Calu3 (cell line): ENCODE results near the gene CGA. TPM values are rescaled to one million over a fixed set of nuclear protein-coding genes. Genes with fewer than 3 reads are reported as not detected.

Source experiments
- BruUV-seq: library from RNA; stranded (reverse); fragments of 400-500 nt; replicated peaks from 2 replicates; lab custom pipeline; 2021; lab: Mats Ljungman, UMichigan
- CTCF ChIA-PET: fragments of 300-600 bp; sonication (Branson Sonifier 250); formaldehyde crosslinking; loops from one replicate; lab custom pipeline; 2022; ENCODE audit warnings: antibody characterized with exemption; lab: Charles Lee
- DNase-seq: peaks from one replicate; pipeline ENCODE4 v3.0.0; 2022
- H3K27ac Mint-ChIP-seq: one replicate; pipeline ENCODE4 v1.8.0; 2022; ENCODE audit warnings: mixed read lengths; ENCODE audit not compliant: unreplicated experiment
- H3K27me3 Mint-ChIP-seq: one replicate; pipeline ENCODE4 v1.8.0; 2022; ENCODE audit warnings: mixed read lengths; ENCODE audit not compliant: unreplicated experiment
- H3K36me3 Mint-ChIP-seq: one replicate; pipeline ENCODE4 v1.8.0; 2022; ENCODE audit warnings: mild to moderate bottlenecking, moderate library complexity, mixed read lengths; ENCODE audit not compliant: insufficient read depth, unreplicated experiment
- H3K4me1 Mint-ChIP-seq: one replicate; pipeline ENCODE4 v1.8.0; 2022; ENCODE audit warnings: mild to moderate bottlenecking, low read depth, mixed read lengths; ENCODE audit not compliant: unreplicated experiment
- H3K4me3 Mint-ChIP-seq: one replicate; pipeline ENCODE4 v1.8.0; 2022; ENCODE audit warnings: mild to moderate bottlenecking, low read depth, moderate library complexity, mixed read lengths; ENCODE audit not compliant: unreplicated experiment
- H3K9me3 Mint-ChIP-seq: one replicate; pipeline ENCODE4 v1.8.0; 2022; ENCODE audit warnings: low read depth, mixed read lengths; ENCODE audit not compliant: unreplicated experiment
- intact Hi-C: fragments of 100-400 bp; cut with micrococcal nuclease; formaldehyde crosslinking; loops from one replicate; pipeline ENCODE4 v1.10.0; 2022; ENCODE audit not compliant: unreplicated experiment
- total RNA-seq: library from RNA; stranded (reverse); gene quantifications from 2 replicates; pipeline ENCODE4 v1.2.3, GENCODE V29; 2022
- TF ChIP-seq, protein P1 (sequence below): fragments of 200-600 bp; IDR thresholded peaks from one replicate; pipeline ENCODE4 v1.8.0; 2022; ENCODE audit warnings: antibody characterized with exemption; ENCODE audit not compliant: unreplicated experiment

The CGA gene
- total RNA-seq, 1 experiment from 2014 or later = not detected

DNA sequence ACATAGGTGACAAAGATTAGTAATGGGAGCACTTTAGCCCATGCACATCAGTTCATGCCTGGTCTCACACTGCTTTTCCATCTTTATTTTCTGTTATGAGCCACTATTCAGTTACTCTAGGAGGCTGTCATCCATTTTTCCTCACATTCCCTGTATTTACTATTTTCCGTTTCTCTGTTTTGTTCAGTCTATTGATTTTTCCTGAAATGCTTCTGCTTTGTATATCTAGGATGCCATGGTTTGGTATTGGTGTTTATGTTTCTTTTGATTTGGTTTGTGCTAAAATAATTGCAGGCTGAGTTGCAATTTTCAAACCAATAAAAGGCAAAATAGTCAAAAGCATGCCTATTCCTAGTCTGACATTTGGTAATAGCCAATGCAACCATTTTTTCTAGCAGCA, 31.6 kb upstream of the CGA start:
- H3K36me3 Mint-ChIP-seq = no peaks in the 10 kb centered on the region
- peaks cover 7% of the 10 kb centered on the region for H3K27me3 Mint-ChIP-seq
- CTCF ChIA-PET = no interaction called here
- no peak for DNase-seq
- TF ChIP-seq, protein P1, sequence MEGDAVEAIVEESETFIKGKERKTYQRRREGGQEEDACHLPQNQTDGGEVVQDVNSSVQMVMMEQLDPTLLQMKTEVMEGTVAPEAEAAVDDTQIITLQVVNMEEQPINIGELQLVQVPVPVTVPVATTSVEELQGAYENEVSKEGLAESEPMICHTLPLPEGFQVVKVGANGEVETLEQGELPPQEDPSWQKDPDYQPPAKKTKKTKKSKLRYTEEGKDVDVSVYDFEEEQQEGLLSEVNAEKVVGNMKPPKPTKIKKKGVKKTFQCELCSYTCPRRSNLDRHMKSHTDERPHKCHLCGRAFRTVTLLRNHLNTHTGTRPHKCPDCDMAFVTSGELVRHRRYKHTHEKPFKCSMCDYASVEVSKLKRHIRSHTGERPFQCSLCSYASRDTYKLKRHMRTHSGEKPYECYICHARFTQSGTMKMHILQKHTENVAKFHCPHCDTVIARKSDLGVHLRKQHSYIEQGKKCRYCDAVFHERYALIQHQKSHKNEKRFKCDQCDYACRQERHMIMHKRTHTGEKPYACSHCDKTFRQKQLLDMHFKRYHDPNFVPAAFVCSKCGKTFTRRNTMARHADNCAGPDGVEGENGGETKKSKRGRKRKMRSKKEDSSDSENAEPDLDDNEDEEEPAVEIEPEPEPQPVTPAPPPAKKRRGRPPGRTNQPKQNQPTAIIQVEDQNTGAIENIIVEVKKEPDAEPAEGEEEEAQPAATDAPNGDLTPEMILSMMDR = no peak
- H3K4me3 Mint-ChIP-seq = no peak overlapping the region
- no peaks in the 10 kb centered on the region for H3K4me1 Mint-ChIP-seq
- peaks cover 2% of the 10 kb centered on the region for H3K9me3 Mint-ChIP-seq
- intact Hi-C loops = no loop called here
- no TSS peak for BruUV-seq
- H3K27ac Mint-ChIP-seq = no peak overlapping the region

DNA sequence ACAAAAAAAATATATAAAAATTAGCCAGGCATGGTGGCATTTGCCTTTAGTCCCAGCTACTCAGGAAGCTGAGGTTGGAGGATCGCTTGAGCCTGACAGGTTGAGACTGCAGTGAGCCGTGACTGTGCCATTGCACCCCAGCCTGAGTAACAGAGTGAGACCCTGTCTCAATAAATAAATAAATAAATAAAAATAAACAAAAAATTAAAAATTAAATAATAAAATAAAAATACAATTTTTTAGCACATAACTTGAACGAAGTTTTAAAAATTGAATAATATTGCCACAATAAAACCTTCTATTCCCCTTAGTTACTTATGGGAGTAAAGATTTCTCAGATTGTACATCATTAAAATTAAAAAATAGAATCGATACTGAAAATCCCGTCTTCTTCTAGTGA, 29.2 kb upstream of the CGA start:
- Mint-ChIP-seq H3K4me3 (no peak overlapping the region), H3K4me1 (no peaks in the 10 kb centered on the region), H3K27ac (no peak overlapping the region), H3K27me3 (peaks cover 7% of the 10 kb centered on the region), H3K9me3 (peaks cover 2% of the 10 kb centered on the region), H3K36me3 (no peaks in the 10 kb centered on the region)
- no TSS peak for BruUV-seq
- intact Hi-C loops = no loop called here
- CTCF ChIA-PET = no interaction called here
- DNase-seq = no peak
- TF ChIP-seq, protein P1 = no peak

DNA sequence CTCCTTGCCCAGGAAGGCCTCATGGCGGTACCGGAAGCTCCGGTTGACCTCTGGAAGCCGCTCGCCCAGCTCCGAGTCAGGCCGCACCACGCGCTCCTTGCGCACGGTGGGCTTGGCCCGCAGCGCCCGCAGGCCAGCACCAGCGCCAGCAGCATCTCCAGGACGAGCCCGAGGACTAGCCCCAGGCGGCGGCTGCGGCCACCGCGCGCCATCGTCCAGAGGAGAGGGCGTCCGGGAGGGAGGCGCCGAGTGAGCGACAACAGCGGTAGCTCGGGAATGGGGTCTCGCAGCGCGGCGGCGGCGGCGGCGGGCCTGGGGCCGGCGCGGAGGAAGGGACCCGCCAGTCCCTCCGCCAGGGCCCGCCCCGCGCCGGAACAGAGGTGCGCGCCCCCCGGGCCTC, 27.6 kb upstream of the CGA start:
- intact Hi-C loops = no loop called here
- Mint-ChIP-seq H3K27me3 (peaks cover 7% of the 10 kb centered on the region), H3K4me3 (no peak overlapping the region), H3K27ac (no peak overlapping the region), H3K9me3 (peaks cover 2% of the 10 kb centered on the region), H3K4me1 (no peaks in the 10 kb centered on the region), H3K36me3 (no peaks in the 10 kb centered on the region)
- DNase-seq = no peak
- no TSS peak for BruUV-seq
- CTCF ChIA-PET = interaction anchor here (0.5 kb wide), 1 partner anchor 532 kb away, joined by 4 read pairs; no protein-coding TSS in a partner anchor
- TF ChIP-seq, protein P1 = no peak

DNA sequence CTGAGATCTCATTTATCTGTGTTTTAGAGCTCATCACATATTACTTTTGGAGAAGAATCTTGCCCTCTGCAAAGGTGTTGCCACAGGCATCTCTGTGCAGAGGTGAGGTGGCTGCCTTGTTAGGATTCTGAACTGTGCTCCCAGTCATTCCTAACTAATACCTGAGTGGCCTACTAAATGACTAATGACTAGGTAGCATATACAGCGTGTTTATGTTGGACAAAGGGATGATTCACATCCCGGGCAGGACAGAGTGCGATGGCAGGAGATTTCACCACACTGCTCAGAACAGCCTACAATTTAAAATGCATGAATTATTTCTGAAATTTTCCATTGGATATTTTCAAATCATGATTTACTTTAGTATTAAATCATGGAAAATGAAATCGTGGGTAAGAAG, 23.1 kb upstream of the CGA start:
- no peaks in the 10 kb centered on the region for H3K36me3 Mint-ChIP-seq
- no peak for DNase-seq
- CTCF ChIA-PET = interaction anchor here (0.6 kb wide), 1 partner anchor 682 kb away, joined by 8 read pairs; no protein-coding TSS in a partner anchor
- no peak overlapping the region for H3K27ac Mint-ChIP-seq
- no TSS peak for BruUV-seq
- peaks cover 2% of the 10 kb centered on the region for H3K9me3 Mint-ChIP-seq
- H3K27me3 Mint-ChIP-seq = no peaks in the 10 kb centered on the region
- intact Hi-C loops = no loop called here
- no peaks in the 10 kb centered on the region for H3K4me1 Mint-ChIP-seq
- TF ChIP-seq, protein P1 = no peak
- H3K4me3 Mint-ChIP-seq = no peak overlapping the region
